ENCODE measurements around the gene NR6A1.

The NR6A1 gene

DNA sequence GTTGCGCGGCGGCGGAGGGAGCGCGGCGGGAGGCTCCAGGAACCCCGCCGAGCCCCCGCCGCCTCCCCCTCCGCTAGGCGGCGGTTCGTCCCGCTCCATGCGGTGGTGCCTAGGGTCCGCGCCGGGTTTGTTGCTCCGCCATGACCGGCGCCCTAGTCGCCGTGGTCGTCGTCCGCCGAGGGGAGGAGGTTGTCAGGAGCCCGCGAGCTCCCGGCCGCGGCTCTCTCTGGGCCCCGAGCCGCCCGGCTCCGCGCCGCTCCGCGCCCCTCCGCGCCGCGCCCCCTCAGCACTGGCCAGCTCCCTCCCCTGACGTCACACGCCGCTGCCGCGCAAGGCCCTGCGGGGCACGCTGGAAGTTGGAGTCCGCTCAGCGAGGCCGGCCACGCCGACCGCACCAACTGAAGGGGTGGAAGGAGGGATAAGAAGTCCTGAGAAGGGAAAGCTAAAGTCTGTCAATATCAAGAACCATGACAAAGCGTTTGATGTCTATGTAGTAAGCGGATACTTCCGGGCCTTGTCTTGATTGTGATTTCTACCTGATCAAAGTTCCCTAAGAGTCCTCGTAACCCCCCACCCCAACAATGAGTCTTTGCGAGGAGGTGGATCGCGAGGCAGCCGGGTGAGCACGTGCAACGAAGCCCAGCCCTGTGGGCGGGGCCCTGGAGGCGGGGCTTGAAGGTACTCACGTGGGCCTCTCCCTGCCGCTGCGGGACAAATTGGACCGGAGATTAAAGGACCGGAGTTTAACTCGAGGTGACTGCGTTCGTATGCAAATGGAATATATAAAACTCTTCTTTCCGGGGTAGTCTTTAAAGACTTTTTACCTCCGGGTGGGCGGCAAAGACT is at the start of gene NR6A1:
Gene NR6A1 (minus strand): TSS at position 291 of the 846 bp plus-strand sequence.
- H3K27me3 ChIP-seq (ENCODE audit: control insufficient read depth, insufficient read depth, low read length) = peaks cover 47% of the 10 kb centered on the region
- no peaks in the 10 kb centered on the region for H3K36me3 ChIP-seq (ENCODE audit: control insufficient read depth, insufficient read depth, low read length)
- H3K4me1 ChIP-seq (ENCODE audit: control insufficient read depth, insufficient read depth, low read length) = peaks cover 34% of the 10 kb centered on the region
- peak within 1 kb of the TSS; percentile 83 for H3K4me3 ChIP-seq (ENCODE audit: low read depth, low read length)
- no peaks in the 10 kb centered on the region for H3K9me3 ChIP-seq (ENCODE audit: control insufficient read depth, insufficient read depth, low read length)
- peak within 1 kb of the TSS; percentile 93 for H3K9ac ChIP-seq (ENCODE audit: low read depth, low read length)
- H3K27ac ChIP-seq (ENCODE audit: low read depth, low read length) = peak within 1 kb of the TSS; percentile 95

DNA sequence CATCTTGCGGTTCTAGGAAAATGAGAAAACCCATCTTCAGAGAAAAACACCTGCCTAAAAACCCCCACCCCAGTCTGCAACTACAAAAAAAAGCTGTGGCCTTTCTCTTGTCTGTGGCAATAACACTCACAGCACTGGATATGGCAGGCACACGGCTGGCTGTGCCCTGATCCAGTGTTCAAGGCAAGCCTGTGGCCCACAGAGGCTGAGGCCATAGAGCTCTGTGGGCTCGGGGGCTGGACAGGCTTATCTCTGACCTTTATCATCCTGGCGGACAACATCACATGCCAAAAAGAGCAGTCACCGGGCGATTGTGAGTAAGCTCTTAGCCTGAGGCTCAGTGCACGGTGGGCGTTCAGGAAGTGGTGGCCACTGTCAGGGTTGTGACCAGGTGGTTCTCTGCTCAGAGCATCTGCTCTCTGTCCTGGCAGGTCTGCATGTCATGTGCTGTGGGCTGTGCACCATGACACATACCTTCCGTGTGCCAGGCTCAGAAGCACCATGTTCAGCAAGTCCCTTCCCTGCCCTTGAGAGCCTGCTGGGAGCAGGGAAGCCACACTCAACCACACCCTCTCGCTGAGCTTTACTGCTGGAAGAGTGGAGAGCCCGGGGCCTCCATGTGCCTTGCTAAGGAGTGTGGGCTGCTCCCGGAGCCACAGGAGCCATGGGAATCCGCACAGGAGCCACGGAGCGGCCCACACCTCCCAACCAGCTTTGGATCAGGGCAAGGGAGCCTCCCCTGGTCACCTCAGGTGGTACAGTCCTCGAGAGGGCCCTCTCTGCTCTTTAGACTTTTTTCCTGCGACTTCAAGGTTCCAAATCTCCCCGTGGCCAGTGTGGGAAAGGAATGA is 47.5 kb upstream of the NR6A1 start:
- H3K4me1 ChIP-seq (ENCODE audit: control insufficient read depth, insufficient read depth, low read length) = peaks cover 7% of the 10 kb centered on the region
- H3K27ac ChIP-seq (ENCODE audit: low read depth, low read length) = no peak overlapping the region
- H3K4me3 ChIP-seq (ENCODE audit: low read depth, low read length) = no peak overlapping the region
- no peaks in the 10 kb centered on the region for H3K27me3 ChIP-seq (ENCODE audit: control insufficient read depth, insufficient read depth, low read length)
- no peaks in the 10 kb centered on the region for H3K36me3 ChIP-seq (ENCODE audit: control insufficient read depth, insufficient read depth, low read length)
- no peaks in the 10 kb centered on the region for H3K9me3 ChIP-seq (ENCODE audit: control insufficient read depth, insufficient read depth, low read length)
- no peak overlapping the region for H3K9ac ChIP-seq (ENCODE audit: low read depth, low read length)

DNA sequence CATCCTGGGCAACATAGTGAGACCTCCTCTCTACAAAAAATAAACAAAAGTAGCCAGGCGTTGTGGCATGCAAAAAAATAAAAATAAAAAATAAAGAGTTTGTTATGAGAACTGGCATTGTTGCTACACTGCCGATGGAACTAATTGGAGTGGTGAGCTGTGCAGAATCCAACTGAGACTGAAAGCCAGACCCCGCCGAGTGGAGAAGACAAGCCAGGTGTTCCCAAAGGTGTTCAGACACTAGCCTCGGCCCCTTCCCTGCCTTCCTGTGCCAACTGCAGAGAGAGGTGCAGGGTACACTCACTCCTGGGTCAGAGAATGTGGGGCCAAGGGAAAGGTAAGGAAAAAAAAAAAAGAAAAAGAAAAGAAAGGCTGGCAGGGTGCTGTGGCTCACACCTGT is 44.5 kb upstream of the NR6A1 start:
- Histone ChIP-seq H3K4me3 (ENCODE audit: low read depth, low read length) (no peak overlapping the region), H3K4me1 (ENCODE audit: control insufficient read depth, insufficient read depth, low read length) (peaks cover 31% of the 10 kb centered on the region), H3K27me3 (ENCODE audit: control insufficient read depth, insufficient read depth, low read length) (no peaks in the 10 kb centered on the region), H3K27ac (ENCODE audit: low read depth, low read length) (no peak overlapping the region), H3K9ac (ENCODE audit: low read depth, low read length) (no peak overlapping the region), H3K36me3 (ENCODE audit: control insufficient read depth, insufficient read depth, low read length) (no peaks in the 10 kb centered on the region), H3K9me3 (ENCODE audit: control insufficient read depth, insufficient read depth, low read length) (no peaks in the 10 kb centered on the region)

DNA sequence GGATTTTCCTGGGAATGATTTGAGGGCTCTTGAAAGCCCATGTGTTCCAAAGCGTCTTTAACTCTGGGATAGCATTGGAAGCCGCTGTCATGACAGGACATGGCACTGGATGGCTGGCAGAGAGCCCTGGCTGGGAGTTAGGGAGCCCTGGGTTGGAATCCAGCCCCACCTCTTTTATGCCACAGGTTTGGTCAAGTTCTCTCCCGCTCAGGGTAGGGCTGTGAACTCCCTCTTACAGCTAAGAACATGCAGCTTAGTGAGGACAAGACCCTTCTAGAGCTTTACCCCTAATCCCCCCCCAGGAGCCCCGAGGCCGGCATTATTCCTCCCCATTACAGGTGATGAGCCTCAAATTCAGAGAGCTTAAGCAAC is 43.0 kb upstream of the NR6A1 start:
- no peaks in the 10 kb centered on the region for H3K9me3 ChIP-seq (ENCODE audit: control insufficient read depth, insufficient read depth, low read length)
- H3K4me3 ChIP-seq (ENCODE audit: low read depth, low read length) = no peak overlapping the region
- no peak overlapping the region for H3K9ac ChIP-seq (ENCODE audit: low read depth, low read length)
- no peak overlapping the region for H3K27ac ChIP-seq (ENCODE audit: low read depth, low read length)
- H3K36me3 ChIP-seq (ENCODE audit: control insufficient read depth, insufficient read depth, low read length) = no peaks in the 10 kb centered on the region
- H3K27me3 ChIP-seq (ENCODE audit: control insufficient read depth, insufficient read depth, low read length) = no peaks in the 10 kb centered on the region
- peaks cover 36% of the 10 kb centered on the region for H3K4me1 ChIP-seq (ENCODE audit: control insufficient read depth, insufficient read depth, low read length)

DNA sequence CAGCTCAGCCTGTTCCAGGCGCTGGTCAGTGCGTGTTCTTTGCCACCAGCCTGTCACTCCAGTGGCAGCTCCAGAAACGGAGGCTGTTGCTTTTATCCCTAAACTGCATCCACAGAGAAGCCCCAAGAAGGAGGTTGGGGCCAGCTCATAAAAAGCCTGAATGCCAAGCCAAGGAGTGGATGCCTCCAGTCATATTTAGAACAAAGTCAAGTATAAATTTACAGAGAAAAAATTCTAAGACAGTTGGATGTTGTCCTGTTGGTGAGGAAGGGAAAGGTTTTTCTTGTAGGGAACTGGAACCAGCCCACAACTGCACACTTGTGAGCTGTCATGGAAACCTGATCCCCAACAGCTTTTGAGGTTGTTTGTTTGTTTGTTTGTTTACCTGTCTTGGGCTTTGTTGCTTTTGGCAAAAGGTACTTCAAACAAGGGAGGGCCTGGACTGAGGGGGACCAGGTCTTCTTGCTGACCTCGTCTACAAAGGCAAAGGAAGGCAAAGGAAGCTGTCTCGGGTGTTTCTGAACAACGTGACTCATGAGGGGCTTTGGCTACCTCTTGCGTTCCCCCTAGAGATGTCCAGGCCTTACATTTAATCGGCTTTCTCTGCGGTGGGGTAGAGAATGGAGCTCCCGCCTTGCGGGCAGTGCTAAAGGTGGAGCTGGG is 42.5 kb upstream of the NR6A1 start:
- Histone ChIP-seq H3K9ac (ENCODE audit: low read depth, low read length) (no peak overlapping the region), H3K27ac (ENCODE audit: low read depth, low read length) (peak overlapping the region; percentile 68), H3K4me1 (ENCODE audit: control insufficient read depth, insufficient read depth, low read length) (peaks cover 33% of the 10 kb centered on the region), H3K36me3 (ENCODE audit: control insufficient read depth, insufficient read depth, low read length) (no peaks in the 10 kb centered on the region), H3K4me3 (ENCODE audit: low read depth, low read length) (no peak overlapping the region), H3K27me3 (ENCODE audit: control insufficient read depth, insufficient read depth, low read length) (no peaks in the 10 kb centered on the region), H3K9me3 (ENCODE audit: control insufficient read depth, insufficient read depth, low read length) (no peaks in the 10 kb centered on the region)

DNA sequence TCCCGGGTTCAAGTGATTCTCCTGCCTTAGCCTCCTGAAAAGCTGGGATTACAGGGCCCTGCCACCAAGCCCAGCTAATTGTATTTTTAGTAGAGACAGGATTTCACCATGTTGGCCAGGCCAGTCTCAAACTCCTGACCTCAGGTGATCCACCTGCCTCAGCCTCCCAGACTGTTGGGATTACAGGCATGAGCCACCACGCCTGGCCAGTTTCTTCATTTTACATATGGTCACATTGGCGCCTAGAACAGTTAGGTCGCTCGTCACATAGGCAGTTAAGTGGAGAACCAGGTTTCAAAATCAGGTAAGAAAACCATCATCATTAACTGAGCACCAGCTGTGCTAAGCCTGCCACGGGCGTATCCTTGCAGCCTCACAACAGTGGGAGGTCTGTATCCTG is 41.9 kb upstream of the NR6A1 start:
- H3K27me3 ChIP-seq (ENCODE audit: control insufficient read depth, insufficient read depth, low read length) = no peaks in the 10 kb centered on the region
- peaks cover 32% of the 10 kb centered on the region for H3K4me1 ChIP-seq (ENCODE audit: control insufficient read depth, insufficient read depth, low read length)
- H3K9ac ChIP-seq (ENCODE audit: low read depth, low read length) = no peak overlapping the region
- H3K27ac ChIP-seq (ENCODE audit: low read depth, low read length) = peak overlapping the region; percentile 68
- no peak overlapping the region for H3K4me3 ChIP-seq (ENCODE audit: low read depth, low read length)
- H3K36me3 ChIP-seq (ENCODE audit: control insufficient read depth, insufficient read depth, low read length) = no peaks in the 10 kb centered on the region
- H3K9me3 ChIP-seq (ENCODE audit: control insufficient read depth, insufficient read depth, low read length) = no peaks in the 10 kb centered on the region

DNA sequence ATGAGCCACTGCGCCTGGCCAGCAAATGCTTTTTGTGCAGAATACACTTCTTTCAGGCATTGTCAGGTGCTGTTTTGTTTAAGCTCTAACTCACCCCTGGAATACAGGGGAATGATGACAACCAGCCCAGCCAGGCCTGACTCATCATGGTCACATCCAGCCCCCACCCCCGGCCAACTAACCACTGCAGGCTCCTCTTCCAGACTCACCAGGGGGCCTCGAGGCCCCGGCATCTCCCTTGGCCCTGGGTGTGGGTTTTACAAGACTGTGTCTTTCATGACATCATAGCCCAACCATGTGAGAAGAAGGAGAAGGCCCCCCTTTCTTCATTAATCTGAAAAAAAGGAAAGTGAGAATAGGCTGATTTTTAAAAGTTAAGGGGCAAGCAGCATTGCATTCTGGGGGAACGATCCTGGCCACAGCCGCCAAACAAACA is 41.3 kb upstream of the NR6A1 start:
- H3K9ac ChIP-seq (ENCODE audit: low read depth, low read length) = no peak overlapping the region
- H3K9me3 ChIP-seq (ENCODE audit: control insufficient read depth, insufficient read depth, low read length) = no peaks in the 10 kb centered on the region
- no peaks in the 10 kb centered on the region for H3K27me3 ChIP-seq (ENCODE audit: control insufficient read depth, insufficient read depth, low read length)
- peaks cover 32% of the 10 kb centered on the region for H3K4me1 ChIP-seq (ENCODE audit: control insufficient read depth, insufficient read depth, low read length)
- no peak overlapping the region for H3K4me3 ChIP-seq (ENCODE audit: low read depth, low read length)
- peak overlapping the region; percentile 68 for H3K27ac ChIP-seq (ENCODE audit: low read depth, low read length)
- H3K36me3 ChIP-seq (ENCODE audit: control insufficient read depth, insufficient read depth, low read length) = no peaks in the 10 kb centered on the region

DNA sequence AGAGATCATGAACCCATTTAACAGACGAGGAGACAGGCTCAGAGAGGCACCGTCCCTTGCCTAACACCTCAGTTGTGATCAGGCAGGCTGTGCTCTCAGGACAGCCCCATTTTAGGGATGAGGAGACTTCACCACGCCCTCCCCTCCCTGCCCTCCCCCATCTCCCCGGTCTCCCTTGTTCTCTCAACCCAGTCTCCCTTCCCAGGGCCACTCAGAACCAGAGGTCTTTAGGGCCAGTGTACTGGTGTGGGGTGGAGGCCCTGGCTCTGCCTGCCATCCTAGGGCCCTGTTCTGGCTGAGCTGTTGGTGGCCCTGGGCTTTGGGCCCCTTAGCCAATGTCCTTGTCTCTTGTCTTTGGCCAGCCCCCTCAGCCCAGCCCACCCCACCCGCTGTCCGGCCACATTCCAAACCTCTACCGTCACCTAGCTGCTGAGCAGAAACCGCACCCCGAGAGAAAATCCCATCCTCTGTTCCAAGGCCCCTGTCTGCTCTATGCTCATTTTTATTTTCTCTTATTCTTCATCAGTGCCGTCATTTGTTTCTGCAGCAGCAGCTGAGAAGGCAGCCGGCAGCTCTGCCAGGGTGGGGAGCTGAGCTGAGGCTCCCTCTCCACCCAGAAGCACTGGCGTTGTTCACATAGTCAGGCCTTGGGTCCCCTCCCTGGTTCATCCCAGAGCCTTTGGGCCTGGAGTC is 39.7 kb upstream of the NR6A1 start:
- H3K9ac ChIP-seq (ENCODE audit: low read depth, low read length) = peak overlapping the region; percentile 9; the same call in 1 of the 2 replicates
- H3K36me3 ChIP-seq (ENCODE audit: control insufficient read depth, insufficient read depth, low read length) = no peaks in the 10 kb centered on the region
- H3K27ac ChIP-seq (ENCODE audit: low read depth, low read length) = peak overlapping the region; percentile 95
- no peaks in the 10 kb centered on the region for H3K9me3 ChIP-seq (ENCODE audit: control insufficient read depth, insufficient read depth, low read length)
- H3K27me3 ChIP-seq (ENCODE audit: control insufficient read depth, insufficient read depth, low read length) = no peaks in the 10 kb centered on the region
- H3K4me3 ChIP-seq (ENCODE audit: low read depth, low read length) = no peak overlapping the region
- peaks cover 32% of the 10 kb centered on the region for H3K4me1 ChIP-seq (ENCODE audit: control insufficient read depth, insufficient read depth, low read length)

DNA sequence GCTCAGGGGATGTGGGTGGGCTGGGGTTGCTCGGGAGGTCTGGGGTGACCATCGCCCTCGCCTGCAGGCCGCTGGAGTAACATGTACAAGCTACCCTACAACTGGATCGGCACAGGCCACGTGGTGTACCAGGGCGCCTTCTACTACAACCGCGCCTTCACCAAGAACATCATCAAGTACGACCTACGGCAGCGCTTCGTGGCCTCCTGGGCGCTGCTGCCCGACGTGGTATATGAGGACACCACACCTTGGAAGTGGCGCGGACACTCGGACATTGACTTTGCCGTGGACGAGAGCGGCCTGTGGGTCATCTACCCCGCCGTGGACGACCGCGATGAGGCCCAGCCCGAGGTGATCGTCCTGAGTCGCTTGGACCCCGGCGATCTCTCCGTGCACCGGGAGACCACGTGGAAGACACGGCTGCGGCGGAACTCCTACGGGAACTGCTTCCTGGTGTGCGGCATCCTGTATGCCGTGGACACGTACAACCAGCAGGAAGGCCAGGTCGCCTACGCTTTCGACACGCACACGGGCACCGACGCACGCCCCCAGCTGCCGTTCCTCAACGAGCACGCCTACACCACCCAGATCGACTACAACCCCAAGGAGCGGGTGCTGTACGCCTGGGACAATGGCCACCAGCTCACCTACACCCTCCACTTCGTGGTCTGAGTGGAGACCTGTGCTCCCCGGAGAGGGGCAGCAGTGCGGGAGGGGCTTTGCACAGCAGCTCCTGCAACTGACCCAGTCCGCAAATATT is 38.8 kb upstream of the NR6A1 start:
- H3K36me3 ChIP-seq (ENCODE audit: control insufficient read depth, insufficient read depth, low read length) = no peaks in the 10 kb centered on the region
- peaks cover 32% of the 10 kb centered on the region for H3K4me1 ChIP-seq (ENCODE audit: control insufficient read depth, insufficient read depth, low read length)
- peak overlapping the region; percentile 73 for H3K27ac ChIP-seq (ENCODE audit: low read depth, low read length)
- H3K4me3 ChIP-seq (ENCODE audit: low read depth, low read length) = no peak overlapping the region
- H3K9me3 ChIP-seq (ENCODE audit: control insufficient read depth, insufficient read depth, low read length) = no peaks in the 10 kb centered on the region
- no peaks in the 10 kb centered on the region for H3K27me3 ChIP-seq (ENCODE audit: control insufficient read depth, insufficient read depth, low read length)
- H3K9ac ChIP-seq (ENCODE audit: low read depth, low read length) = no peak overlapping the region

DNA sequence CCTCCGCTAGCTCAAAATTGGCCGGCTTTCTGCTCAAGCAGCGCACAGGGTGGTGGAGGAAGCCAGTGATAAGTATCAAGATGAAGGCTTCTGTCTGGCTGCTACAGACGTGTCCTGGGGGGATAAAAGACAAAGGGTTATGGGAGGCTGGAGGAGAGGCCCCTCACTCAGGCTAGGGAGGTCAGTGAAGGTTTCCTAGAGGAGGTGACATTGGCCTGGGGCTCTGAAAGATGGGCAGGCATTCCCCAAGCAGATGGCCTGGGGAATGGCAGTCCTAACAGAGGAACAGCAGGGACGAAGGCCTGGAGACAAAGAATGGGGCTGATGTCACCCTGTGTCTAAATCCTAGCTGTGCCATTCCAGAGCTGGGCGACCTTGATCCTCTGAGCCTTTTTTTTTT is 38.1 kb upstream of the NR6A1 start:
- Histone ChIP-seq H3K9ac (ENCODE audit: low read depth, low read length) (no peak overlapping the region), H3K9me3 (ENCODE audit: control insufficient read depth, insufficient read depth, low read length) (no peaks in the 10 kb centered on the region), H3K27me3 (ENCODE audit: control insufficient read depth, insufficient read depth, low read length) (no peaks in the 10 kb centered on the region), H3K27ac (ENCODE audit: low read depth, low read length) (no peak overlapping the region), H3K4me3 (ENCODE audit: low read depth, low read length) (no peak overlapping the region), H3K36me3 (ENCODE audit: control insufficient read depth, insufficient read depth, low read length) (no peaks in the 10 kb centered on the region), H3K4me1 (ENCODE audit: control insufficient read depth, insufficient read depth, low read length) (peaks cover 32% of the 10 kb centered on the region)

All from HUES48 (cell line).